NCI-H2227 (cell line): ENCODE results near the gene NAALADL2.
"Not testable (repeated sequence)": the region's sequence is repeated elsewhere in the genome, so short reads cannot be mapped to it uniquely, and the experiment has no call there.

Source experiments
- DNase-seq: peaks from one replicate; lab custom pipeline; 2025; ENCODE audit not compliant: unreplicated experiment; lab: John Stamatoyannopoulos, UW

NAALADL2 gene

DNA sequence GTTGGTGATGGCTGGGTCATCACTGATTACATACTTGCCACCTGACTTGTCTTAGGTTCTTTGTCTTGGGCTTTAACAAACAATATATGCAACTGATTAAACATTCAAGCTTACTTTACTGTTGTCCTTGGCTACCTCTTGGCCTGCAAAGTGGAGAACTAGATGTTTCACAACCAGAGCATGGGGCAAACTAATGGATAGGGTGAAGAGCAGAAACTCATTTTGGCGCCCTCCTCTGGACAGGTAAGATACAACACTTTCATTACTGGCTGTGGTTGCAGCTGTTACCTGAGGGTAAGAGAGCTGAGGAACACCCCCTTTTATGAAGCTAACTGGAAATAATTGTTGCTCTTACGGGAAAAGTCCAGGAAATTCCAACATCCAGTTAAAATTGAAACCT, 262.1 kb downstream of the NAALADL2 start:
- DNase-seq, result no peak

DNA sequence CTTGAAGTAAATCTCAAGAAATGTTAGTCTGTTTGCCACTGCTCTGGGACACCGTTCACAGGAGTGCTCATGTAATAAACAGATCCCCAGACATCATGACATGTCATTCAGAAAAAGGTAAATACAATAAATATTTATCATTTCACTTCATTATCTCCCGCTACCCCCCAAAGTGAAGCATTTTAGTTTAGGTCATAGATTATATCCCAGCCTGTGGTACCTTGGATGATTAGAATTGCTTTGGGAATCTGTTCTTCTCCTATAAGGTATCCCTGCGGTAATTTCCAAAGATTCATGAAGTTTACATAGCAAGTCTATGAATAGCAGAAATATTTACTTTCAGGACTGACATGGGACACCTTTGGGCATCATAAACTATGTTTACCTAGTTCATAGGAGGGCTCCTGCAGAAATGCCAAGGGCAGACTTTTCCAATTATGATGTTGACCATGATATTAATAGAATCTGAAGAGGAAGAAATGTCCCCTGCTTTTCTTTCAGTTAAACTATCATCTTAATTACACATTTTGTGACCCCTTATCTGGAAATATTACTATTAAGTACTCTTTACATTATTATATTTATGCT, 268.0 kb downstream of the NAALADL2 start:
- no peak for DNase-seq

- no peak for DNase-seq
Observed at GRCh38 chr3:175129126-175129525, 270.0 kb downstream of the NAALADL2 start.

DNA sequence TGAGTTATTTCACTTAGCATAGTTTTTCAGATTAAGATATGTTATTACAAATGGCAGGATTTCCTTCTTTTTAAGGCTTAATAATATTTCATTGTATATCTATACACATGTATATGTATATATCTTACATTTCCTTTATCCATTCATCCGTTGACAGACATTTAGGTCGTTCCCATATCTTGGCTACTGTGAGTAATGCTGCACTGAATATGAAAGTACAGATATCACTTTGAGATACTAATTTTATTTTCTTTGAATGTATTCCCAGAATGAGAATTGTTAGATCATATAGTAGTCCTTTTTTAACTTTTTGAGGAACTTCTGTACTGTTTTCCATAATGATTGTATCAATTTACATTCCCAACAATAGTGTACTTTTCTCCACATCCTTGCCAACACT, 270.4 kb downstream of the NAALADL2 start:
- DNase-seq, result no peak

DNA sequence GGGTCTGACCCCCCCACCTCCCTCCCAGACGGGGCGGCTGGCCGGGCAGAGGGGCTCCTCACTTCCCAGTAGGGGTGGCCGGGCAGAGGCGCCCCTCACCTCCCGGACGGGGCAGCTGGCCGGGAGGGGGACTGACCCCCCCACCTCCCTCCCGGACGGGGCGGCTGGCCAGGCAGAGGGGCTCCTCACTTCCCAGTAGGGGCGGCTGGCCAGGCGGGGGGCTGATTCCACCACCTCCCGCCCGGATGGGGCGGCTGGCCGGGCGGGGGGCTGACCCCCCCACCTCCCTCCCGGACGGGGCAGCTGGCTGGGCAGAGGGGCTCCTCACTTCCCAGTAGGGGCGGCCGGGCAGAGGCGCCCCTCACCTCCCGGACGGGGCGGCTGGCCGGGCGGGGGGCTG, 272.7 kb downstream of the NAALADL2 start:
- not testable (repeated sequence) for DNase-seq

GRCh38 chr3:175132706-175133105, 273.6 kb downstream of the NAALADL2 start:
- not testable (repeated sequence) for DNase-seq

DNA sequence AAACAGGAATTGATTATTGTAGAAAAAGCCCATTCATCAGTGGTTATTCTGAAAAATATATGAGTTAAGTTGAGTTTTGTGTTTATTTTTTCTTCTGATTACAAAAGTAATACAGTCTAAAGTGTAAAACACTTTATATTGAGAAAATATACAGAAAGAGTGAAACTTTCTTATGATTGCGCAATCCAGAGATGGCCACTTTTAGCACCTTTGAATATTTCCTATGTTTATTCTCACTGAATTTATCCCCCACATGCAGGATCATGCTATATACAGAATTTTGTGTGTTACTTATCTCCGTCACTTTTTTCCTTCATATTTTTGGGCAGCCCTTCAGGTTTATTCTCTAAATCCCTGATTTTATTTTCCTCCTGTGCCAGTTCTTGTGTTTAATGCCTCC, 285.2 kb downstream of the NAALADL2 start:
- DNase-seq, result no peak

DNA sequence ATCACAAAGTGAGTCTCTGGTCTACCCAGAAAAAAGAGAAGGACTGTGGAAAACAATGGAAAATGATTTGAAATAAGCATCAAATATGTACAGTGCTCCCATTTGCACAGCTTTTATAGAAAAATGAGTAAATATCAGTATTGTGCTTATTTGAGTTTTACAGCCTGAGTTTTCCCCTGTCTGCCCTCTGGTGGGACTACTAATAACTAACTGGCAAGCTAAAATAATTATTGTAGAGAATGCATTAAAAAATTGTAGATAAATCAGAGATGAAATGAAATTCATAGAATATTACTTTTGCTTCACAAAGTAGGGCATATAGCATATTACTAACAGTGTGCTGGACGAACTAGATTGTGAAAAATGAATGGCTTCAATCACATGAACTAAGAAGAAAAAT, 287.1 kb downstream of the NAALADL2 start:
- no peak for DNase-seq

GRCh38 chr3:175149675-175150074, 290.5 kb downstream of the NAALADL2 start:
- peak; percentile 86 for DNase-seq

GRCh38 chr3:175150812-175151401, 291.8 kb downstream of the NAALADL2 start:
- no peak for DNase-seq

DNA sequence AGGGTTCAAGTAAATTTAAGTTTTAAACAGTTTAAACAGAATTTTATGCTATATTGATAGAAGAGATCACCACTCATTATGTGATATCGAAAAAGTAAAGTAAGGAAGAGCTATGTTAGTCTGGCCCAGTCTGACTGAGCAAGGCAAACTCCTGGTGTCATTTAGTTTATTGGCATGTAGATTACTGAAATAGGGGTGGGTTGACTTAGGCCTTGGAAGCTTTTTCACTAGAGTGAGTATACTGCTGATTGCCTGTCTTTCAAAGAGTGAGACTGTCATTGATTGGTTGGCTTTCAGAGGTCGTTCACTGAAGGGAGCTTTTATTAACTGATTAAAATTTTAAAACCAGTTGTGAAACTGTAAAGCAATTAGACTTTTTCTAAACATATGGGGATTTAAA, 294.5 kb downstream of the NAALADL2 start:
- no peak for DNase-seq

GRCh38 chr3:175155172-175155571, 296.0 kb downstream of the NAALADL2 start:
- no peak for DNase-seq

- DNase-seq, result no peak
Observed at GRCh38 chr3:175159202-175159601, 300.1 kb downstream of the NAALADL2 start.

DNA sequence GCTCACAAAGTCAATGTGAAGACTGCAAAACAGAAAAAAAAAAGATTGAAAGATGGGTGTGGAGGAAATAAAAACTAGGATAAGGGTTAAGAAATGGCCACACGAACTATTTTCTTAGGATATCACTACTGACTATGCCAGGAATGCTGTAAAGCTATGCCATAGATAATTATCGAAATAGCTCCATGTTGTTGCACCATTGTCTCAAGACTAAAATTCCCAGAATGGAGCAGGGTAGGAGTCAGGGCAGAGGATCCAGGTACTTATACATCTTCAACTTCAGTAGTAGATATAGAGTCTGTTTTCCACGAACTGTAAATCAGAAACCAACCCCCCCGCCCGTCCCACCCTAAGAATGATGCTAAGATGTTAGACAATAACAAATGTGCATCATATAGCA, 302.2 kb downstream of the NAALADL2 start:
- DNase-seq, result no peak

DNA sequence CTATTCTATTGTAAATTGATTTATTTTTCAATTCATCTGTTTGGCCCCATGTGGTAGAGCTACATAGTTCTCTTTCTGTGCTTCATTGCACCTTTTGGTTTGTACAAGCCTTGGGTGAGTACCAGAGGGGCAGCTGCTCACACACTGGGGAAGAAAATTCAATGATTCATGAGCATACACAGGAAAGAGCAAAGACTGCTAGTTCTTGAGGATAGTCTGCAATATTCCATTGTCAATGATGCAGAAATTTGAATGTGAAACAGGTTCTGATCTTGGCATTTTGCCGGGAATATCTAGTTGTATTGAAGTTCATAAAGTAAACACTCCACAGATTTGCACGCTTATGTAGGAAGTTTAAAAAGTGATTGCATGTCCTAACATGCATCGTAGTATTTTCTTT, 304.6 kb downstream of the NAALADL2 start:
- DNase-seq, result no peak

DNA sequence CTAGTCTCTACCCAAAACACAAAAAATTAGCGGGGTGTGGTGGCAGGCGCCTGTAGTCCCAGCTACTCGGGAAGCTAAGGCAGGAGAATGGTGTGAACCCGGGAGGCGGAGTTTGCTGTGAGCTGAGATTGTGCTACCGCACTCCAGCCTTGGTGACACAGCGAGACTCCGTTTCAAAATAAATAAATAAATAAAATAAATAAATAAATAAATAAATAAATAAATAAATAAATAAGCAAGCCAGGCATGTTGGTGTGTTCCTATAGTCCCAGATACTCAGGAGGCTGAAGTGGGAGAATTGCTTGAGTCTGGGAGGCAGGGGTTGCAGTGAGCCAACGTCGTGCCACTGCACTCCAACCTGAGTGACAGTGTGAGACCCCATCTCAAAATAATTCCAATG, 314.0 kb downstream of the NAALADL2 start:
- DNase-seq, result not testable (repeated sequence)

- DNase-seq, result no peak
Observed at GRCh38 chr3:175176556-175176955, 317.4 kb downstream of the NAALADL2 start.

- no peak for DNase-seq
Observed at GRCh38 chr3:175179055-175179454, 319.9 kb downstream of the NAALADL2 start.

DNA sequence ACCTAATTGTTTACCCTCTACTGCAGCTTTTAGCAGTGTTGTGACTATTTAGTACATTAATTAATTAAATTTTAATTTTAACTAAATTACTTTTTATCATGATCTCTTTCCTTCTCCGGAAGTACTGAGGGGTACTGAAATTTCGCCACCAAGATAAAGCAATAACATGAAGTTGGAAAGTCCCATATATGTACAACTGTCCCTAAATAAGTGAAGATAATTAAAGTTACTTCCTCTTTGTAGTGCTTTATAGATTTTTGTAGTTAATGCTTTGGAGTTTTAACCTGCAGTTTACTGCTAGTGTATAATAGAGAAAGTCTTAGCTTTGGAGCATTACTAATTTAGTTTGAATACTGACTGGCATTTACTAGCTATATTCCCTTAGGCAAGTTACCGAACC, 325.3 kb downstream of the NAALADL2 start:
- no peak for DNase-seq

DNA sequence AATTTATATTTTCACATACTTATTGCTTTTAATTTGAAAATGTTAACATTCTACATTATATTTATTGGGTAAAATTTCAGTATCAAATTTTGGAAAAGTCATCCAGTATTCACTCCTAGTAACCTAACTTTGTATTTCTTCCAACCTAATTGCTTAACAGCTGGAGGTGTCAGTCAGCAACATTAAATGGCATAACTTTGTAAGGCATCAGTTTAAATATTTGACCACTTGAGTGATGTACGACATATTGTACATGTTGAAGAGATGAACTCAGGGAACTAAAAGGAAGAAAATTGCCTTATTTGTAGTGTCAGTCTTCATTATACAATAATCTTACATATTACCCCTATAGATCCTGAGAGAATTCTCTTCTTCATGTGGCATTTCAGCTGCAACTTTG, 326.8 kb downstream of the NAALADL2 start:
- peak; percentile 4 for DNase-seq

- DNase-seq, result no peak
Observed at GRCh38 chr3:175186511-175186910, 327.4 kb downstream of the NAALADL2 start.

DNA sequence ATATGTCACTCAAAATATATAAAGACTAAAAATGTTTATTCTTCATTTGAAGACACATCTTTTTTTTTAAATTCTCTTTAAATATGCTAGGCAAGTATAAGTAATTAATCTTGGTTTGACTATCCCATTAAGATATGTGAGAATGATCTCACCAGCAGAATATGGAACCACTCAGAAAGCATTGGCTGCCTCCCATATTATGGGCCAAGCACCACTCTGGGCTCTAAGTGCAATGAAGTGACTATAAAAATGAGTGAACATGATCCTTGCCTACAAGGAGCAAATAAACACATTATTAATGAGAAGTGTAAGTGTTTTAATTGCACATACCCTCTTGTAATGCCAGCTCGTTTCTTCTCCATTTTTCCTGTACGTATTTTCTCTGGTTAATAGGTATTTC, 328.5 kb downstream of the NAALADL2 start:
- no peak for DNase-seq

DNA sequence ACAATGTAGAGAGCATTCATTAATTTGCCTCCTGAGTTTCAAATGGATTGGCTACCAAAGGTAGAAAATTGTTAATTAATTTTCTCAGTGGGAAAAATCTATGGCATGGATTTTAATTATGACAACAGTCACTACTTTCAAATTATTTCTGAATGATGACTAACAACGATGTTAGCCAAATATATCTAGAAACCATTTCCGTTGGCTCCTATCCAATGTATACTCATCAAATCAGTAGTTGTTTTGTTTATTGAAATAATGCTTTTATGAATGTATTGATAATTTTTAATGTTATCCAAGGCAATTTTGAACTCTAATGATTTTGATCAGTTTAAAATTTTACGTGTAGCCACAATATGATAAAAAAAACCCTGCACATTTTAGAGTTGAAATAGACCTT, 333.4 kb downstream of the NAALADL2 start:
- DNase-seq, result no peak
